NB4 (cell line): ENCODE results near the gene PIF1.
"Not testable (repeated sequence)": the region's sequence is repeated elsewhere in the genome, so short reads cannot be mapped to it uniquely, and the experiment has no call there.

ENCODE experiments used
- DNase-seq: peaks from one replicate; pipeline ENCODE4 v3.0.0; 2010; ENCODE audit warnings: low read depth
- H3K4me3 ChIP-seq: one replicate; pipeline ENCODE4 v1.5.1; 2011; ENCODE audit warnings: mild to moderate bottlenecking, low read depth, low read length, moderate library complexity
- CTCF ChIP-seq: IDR thresholded peaks from one replicate; pipeline ENCODE4 v1.5.1; 2012; ENCODE audit warnings: low read depth, low read length
- MAX ChIP-seq: IDR thresholded peaks from 2 replicates; pipeline ENCODE4 v1.6.1; 2011; ENCODE audit warnings: low read depth, low read length
- MYC ChIP-seq: IDR thresholded peaks from 2 replicates; pipeline ENCODE4 v1.6.1; 2011; ENCODE audit warnings: low read depth, low read length
- POLR2A ChIP-seq: IDR thresholded peaks from 2 replicates; pipeline ENCODE4 v1.6.1; 2011; ENCODE audit warnings: mild to moderate bottlenecking; ENCODE audit not compliant: insufficient read length; ENCODE audit errors: extremely low read depth

The PIF1 gene

GRCh38 chr15:64803526-64803925, 21.9 kb downstream of the PIF1 start:
- TF ChIP-seq MAX = no peak
- H3K4me3 ChIP-seq = no peak overlapping the region
- DNase-seq = no peak

- TF ChIP-seq MAX (no peak), POLR2A (no peak), CTCF (no peak), MYC (no peak)
- no peak overlapping the region for H3K4me3 ChIP-seq
- DNase-seq = no peak
Measured at GRCh38 chr15:64800476-64800875, 25.0 kb downstream of the PIF1 start.

GRCh38 chr15:64798905-64799304, 26.5 kb downstream of the PIF1 start:
- not testable (repeated sequence) for H3K4me3 ChIP-seq

GRCh38 chr15:64795921-64796320, 29.5 kb downstream of the PIF1 start:
- DNase-seq, H3K4me3 ChIP-seq: not testable (repeated sequence)

More at GRCh38 chr15:64798905-64799304, 26.5 kb downstream of the PIF1 start:
- DNase-seq = not testable (repeated sequence)

- not testable (repeated sequence) for H3K4me3 ChIP-seq, DNase-seq
Measured at GRCh38 chr15:64795299-64795698, 30.1 kb downstream of the PIF1 start.

- DNase-seq = no peak
- TF ChIP-seq MAX = no peak
- TF ChIP-seq MYC = no peak
- TF ChIP-seq CTCF = no peak
- no peak for TF ChIP-seq POLR2A
- H3K4me3 ChIP-seq = no peak overlapping the region
Measured at GRCh38 chr15:64792282-64792681, 33.2 kb downstream of the PIF1 start.

- DNase-seq = no peak
- TF ChIP-seq POLR2A = no peak
- no peak overlapping the region for H3K4me3 ChIP-seq
Measured at GRCh38 chr15:64791401-64791800, 34.0 kb downstream of the PIF1 start.

GRCh38 chr15:64783796-64784195, 41.7 kb downstream of the PIF1 start:
- TF ChIP-seq MAX (no peak), POLR2A (no peak), MYC (no peak), CTCF (no peak)
- H3K4me3 ChIP-seq = no peak overlapping the region
- no peak for DNase-seq

- H3K4me3 ChIP-seq = no peak overlapping the region
- DNase-seq = no peak
- TF ChIP-seq POLR2A (no peak), MAX (no peak), CTCF (no peak), MYC (no peak)
Measured at GRCh38 chr15:64782751-64783150, 42.7 kb downstream of the PIF1 start.
